ENCODE data around the gene KCNC3. TPM values are rescaled to one million over a fixed set of nuclear protein-coding genes. Genes with fewer than 3 reads are reported as not detected.
A peak's percentile ranks its signal among the peaks of the same experiment; 100 is the strongest.

KCNC3 gene
- polyA plus RNA-seq, 3 donors = 35.0 to 71.8 (median 41.6) TPM

GRCh38 chr19:50317115-50317514 is 12.1 kb downstream of the KCNC3 start:
- no peak for DNase-seq (ENCODE audit: extremely low read depth in 1 of 11, low read depth in 9 of 11, low spot score in 4 of 11)

GRCh38 chr19:50315773-50316448 is 13.3 kb downstream of the KCNC3 start:
- DNase-seq (ENCODE audit: extremely low read depth in 1 of 11, low read depth in 9 of 11, low spot score in 4 of 11) = no peak

- no peak for DNase-seq (ENCODE audit: extremely low read depth in 1 of 11, low read depth in 9 of 11, low spot score in 4 of 11)
Measured at GRCh38 chr19:50314724-50315708, 14.2 kb downstream of the KCNC3 start.

DNA sequence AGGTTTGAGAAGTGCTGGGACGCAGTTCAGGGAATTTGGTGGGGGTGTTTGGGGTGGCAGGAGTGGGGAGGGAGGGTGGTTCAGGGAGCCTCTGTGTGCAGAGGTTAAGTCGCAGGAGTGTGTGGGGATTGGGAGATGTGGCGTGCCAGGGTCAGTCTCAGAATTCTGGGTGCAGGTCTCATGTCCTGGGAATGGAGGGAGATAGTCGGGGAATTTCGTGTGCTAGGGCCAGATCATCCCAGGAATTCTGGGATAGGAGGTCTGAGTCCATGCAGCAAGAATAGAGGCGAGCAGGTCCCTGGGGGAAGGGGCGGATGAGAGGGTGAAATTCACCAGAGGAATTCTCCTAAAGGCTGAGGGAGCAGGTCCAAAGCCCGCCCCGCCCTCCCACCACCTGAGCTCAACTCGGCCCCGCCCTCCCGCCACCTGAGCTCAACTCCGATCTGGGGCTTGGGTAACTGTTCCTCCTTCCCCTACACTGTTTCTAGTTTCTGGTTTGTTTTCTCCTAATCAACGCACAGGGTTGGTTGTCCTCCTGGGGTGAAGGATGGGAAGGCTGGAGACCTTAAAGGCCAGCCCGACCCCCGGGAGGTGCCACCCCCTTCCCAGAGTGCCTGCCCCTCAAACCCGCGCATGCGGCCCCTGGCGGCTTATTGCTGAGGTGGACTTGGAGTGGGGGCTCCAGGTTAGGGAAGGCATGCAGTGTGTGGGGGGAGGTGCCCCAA is 15.2 kb downstream of the KCNC3 start:
- DNase-seq (ENCODE audit: extremely low read depth in 1 of 11, low read depth in 9 of 11, low spot score in 4 of 11) = no peak

GRCh38 chr19:50312967-50313811 is 16.0 kb downstream of the KCNC3 start:
- DNase-seq (ENCODE audit: extremely low read depth in 1 of 11, low read depth in 9 of 11, low spot score in 4 of 11) = no peak

DNA sequence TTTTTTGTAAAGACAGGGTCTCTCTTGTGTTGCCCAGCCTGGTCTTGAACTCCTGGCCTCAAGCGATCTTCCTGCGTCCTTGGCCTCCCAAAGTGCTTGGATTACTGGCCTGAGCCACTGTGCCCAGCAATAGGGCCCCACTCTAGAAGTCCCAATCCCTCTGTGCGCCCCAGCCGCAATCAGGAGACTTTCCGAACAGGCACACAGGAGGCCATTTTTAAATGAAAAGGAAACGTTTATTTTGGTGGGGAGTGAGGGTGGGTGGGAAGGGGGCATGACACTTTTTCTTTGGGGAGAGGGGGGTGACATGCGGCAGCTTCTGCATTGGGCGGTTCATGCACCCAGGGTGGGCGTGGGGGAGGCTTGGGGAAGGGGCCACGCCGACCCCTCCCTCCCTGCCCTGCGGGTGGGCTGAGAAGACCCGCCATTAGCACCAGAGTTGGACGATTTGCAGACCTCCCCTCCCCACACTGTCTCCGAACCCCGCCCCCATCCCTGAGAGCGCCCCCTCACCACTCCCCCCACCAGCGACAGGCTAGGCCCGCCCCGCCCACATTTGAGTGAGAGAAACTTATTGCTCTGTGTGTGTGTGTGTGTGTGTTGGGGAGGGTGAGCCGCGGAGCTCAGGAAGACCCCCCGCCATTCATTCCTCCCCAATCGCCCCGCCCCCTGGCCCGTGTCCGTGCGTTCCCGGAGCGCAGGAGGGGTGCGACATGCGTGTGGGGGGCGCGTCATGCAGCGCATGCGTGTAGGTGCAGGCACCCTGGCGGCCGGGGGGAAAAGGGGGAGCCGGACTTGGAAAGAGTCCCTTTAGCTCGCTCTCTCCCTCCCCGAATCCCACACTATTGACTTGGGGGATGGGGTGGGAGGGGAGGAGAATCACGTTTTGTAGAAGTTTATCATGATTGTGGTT is 17.2 kb downstream of the KCNC3 start:
- DNase-seq (ENCODE audit: extremely low read depth in 1 of 11, low read depth in 9 of 11, low spot score in 4 of 11) = peak in 1 of 11 donors; percentile 52

GRCh38 chr19:50310759-50311465 is 18.3 kb downstream of the KCNC3 start:
- DNase-seq (ENCODE audit: extremely low read depth in 1 of 11, low read depth in 9 of 11, low spot score in 4 of 11) = no peak

DNA sequence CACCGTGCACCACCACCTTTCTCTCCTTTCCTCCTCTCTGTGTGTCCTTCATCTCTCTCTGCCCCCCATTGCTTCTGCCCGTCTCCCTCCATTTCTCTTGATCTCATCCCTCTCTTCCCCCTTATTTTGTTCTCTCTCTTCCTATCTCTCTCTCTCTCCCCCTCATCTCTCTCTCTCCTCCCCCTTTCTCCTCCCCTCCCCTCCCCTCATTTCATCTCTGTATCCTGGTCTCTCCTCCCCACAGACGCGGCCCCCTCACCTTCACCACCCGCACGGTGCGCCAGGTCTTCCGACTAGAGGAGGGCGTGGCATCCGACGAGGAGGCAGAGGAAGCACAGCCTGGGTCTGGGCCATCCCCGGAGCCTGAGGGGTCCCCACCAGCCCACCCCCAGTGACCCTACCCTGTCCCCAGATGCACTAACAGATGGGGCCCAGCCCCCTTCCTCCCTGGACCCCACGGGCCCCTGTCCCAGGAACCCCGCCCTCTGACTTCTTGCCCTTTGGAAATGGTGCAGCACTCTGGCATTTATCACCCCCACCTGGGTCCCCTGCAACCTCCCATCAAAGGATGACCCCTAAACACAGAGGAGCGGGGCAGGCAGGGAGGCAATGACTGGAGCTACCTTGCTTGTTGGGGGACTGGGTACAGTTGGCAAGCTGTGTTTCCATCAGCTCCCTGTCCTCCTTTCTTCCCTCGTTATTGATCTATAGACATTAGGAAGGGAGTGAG is 19.6 kb downstream of the KCNC3 start:
- DNase-seq (ENCODE audit: extremely low read depth in 1 of 11, low read depth in 9 of 11, low spot score in 4 of 11) = no peak

DNA sequence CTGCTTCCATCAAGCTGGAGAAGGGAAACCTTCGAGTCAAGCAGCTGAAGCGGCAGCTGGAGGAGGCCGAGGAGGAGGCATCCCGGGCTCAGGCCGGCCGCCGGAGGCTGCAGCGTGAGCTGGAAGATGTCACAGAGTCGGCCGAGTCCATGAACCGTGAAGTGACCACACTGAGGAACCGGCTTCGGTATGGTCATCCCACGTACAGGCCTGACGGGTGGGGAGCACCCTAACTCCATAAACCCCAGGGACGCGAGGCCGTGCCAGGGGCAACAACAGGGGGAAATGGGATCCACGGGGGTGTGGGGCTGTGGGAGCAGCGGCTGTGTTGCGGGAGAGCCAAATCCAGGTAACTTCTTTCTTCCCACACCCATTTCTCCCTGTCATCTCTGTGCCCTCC is 20.2 kb downstream of the KCNC3 start:
- no peak for DNase-seq (ENCODE audit: extremely low read depth in 1 of 11, low read depth in 9 of 11, low spot score in 4 of 11)

DNA sequence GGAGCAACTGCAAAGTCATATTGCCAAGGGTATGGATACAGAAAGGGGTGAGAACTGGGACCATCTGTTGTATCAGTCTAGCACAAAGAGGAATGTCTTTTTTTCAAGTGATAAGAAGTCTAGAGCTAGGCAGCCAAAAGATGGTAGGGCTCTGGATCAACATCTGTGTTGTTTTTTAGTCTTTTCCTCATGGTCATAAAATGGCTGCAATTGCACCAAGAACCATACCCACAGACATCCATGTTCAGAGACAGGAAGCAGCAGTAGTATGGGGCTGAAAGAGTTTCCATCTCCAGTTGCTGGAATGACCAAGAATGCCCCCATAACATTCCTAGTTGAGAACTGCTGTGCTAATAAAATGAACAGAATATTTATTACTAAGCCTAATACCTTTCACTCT is 25.6 kb downstream of the KCNC3 start:
- no peak for DNase-seq (ENCODE audit: extremely low read depth in 1 of 11, low read depth in 9 of 11, low spot score in 4 of 11)

GRCh38 chr19:50301607-50301971 is 27.6 kb downstream of the KCNC3 start:
- no peak for DNase-seq (ENCODE audit: extremely low read depth in 1 of 11, low read depth in 9 of 11, low spot score in 4 of 11)

GRCh38 chr19:50300814-50301606 is 28.2 kb downstream of the KCNC3 start:
- no peak for DNase-seq (ENCODE audit: extremely low read depth in 1 of 11, low read depth in 9 of 11, low spot score in 4 of 11)

- no peak for DNase-seq (ENCODE audit: extremely low read depth in 1 of 11, low read depth in 9 of 11, low spot score in 4 of 11)
Measured at GRCh38 chr19:50300051-50300450, 29.1 kb downstream of the KCNC3 start.

- DNase-seq (ENCODE audit: extremely low read depth in 1 of 11, low read depth in 9 of 11, low spot score in 4 of 11) = no peak
Measured at GRCh38 chr19:50293263-50294004, 35.7 kb downstream of the KCNC3 start.

GRCh38 chr19:50292216-50292827 is 36.9 kb downstream of the KCNC3 start:
- DNase-seq (ENCODE audit: extremely low read depth in 1 of 11, low read depth in 9 of 11, low spot score in 4 of 11) = no peak
